Measurements from ENCODE around the gene HEBP1. TPM values are rescaled to one million over a fixed set of nuclear protein-coding genes. Genes with fewer than 3 reads are reported as not detected.

Gene HEBP1
- total RNA-seq, 1 experiment from 2014 or later = 22.2 TPM

GRCh38 chr12:12965836-12966235 is 34.2 kb downstream of the HEBP1 start:
- H4K20me1 ChIP-seq (ENCODE audit: control insufficient read depth, insufficient read depth, insufficient read length) = no peaks in the 10 kb centered on the region
- Mint-ChIP-seq H3K36me3 (ENCODE audit: insufficient read depth in 1 of 3, low read depth in 3 of 3) (peaks cover 0 to 4% (median 0%) of the 10 kb centered on the region in 3 experiments; a peak in 3 of 7 replicates), H3K4me3 (no peak overlapping the region), H3K27ac (no peak overlapping the region), H3K4me1 (no peaks in the 10 kb centered on the region), H3K9me3 (no peaks in the 10 kb centered on the region; a peak in 1 of 5 replicates), H3K27me3 (ENCODE audit: low read depth) (no peaks in the 10 kb centered on the region)
- no peaks in the 10 kb centered on the region for H3K23me2 ChIP-seq (ENCODE audit: insufficient read length, low read depth, low read length, poor library complexity, severe bottlenecking)
- no peaks in the 10 kb centered on the region for H3K27me3 ChIP-seq (ENCODE audit: insufficient read depth, low read length)
- no peak overlapping the region for H2AK5ac ChIP-seq (ENCODE audit: insufficient read length, low read length)
- no peaks in the 10 kb centered on the region for H3K79me1 ChIP-seq (ENCODE audit: insufficient read depth, low read depth, low read length, poor library complexity, severe bottlenecking)
- H3K9ac ChIP-seq (ENCODE audit: extremely low read depth, insufficient read length, low read length) = no peak overlapping the region
- no peak overlapping the region for H2BK5ac ChIP-seq (ENCODE audit: insufficient read length, low read length)
- TF ChIP-seq CTCF (conservative IDR thresholded peaks at IDR 0.05) = no peak
- H3K23ac ChIP-seq (ENCODE audit: insufficient read length, low read depth, low read length) = no peak overlapping the region
- H2BK20ac ChIP-seq (ENCODE audit: low read depth, low read length, poor library complexity, severe bottlenecking) = no peak overlapping the region
- no peak overlapping the region for H2BK120ac ChIP-seq (ENCODE audit: low read depth, low read length, poor library complexity, severe bottlenecking)
- no peaks in the 10 kb centered on the region for H3K9me3 ChIP-seq (ENCODE audit: control insufficient read depth, low read depth, low read length)
- H3K14ac ChIP-seq (ENCODE audit: insufficient read depth, low read length) = no peak overlapping the region
- H2BK12ac ChIP-seq (ENCODE audit: insufficient read length, low read depth, low read length) = no peak overlapping the region
- H3K79me2 ChIP-seq (ENCODE audit: insufficient read depth, low read length) = no peaks in the 10 kb centered on the region
- no peak overlapping the region for H2BK15ac ChIP-seq (ENCODE audit: low read depth, low read length)
- H3K56ac ChIP-seq (ENCODE audit: insufficient read length, low read depth, low read length) = no peak overlapping the region
- no peak overlapping the region for H3K27ac ChIP-seq (ENCODE audit: insufficient read length, low read depth, low read length)
- H3K4me1 ChIP-seq (ENCODE audit: insufficient read depth, low read length) = no peaks in the 10 kb centered on the region
- no peak for DNase-seq
- no peak overlapping the region for H3K18ac ChIP-seq (ENCODE audit: insufficient read length, low read depth, low read length)
- H2AFZ ChIP-seq (ENCODE audit: low read length) = no peak overlapping the region
- H3T11ph ChIP-seq (ENCODE audit: low read length) = no peak overlapping the region
- no peak overlapping the region for H4K8ac ChIP-seq (replicated peaks; ENCODE audit: insufficient read length, low read depth, low read length)
- WGBS (ENCODE audit: extremely low coverage, insufficient read length, low lambda C conversion rate) = 100% methylated on average over 1 of the region's 4 CpGs
- H3K4ac ChIP-seq (ENCODE audit: low read depth, low read length) = no peak overlapping the region
- no peak overlapping the region for H4K91ac ChIP-seq (ENCODE audit: insufficient read length, low read depth, low read length)
- H4K5ac ChIP-seq (ENCODE audit: insufficient read length, low read depth, low read length) = no peak overlapping the region
- no peak overlapping the region for H3K4me2 ChIP-seq (ENCODE audit: insufficient read depth, insufficient read length, low read length)

All from H9 (cell line).